HUES6 (cell line): Measurements from ENCODE around the gene CCDC170.

ENCODE experiments used
- H3K27ac ChIP-seq: 2 replicates; pipeline ENCODE4 v1.7.0; 2013; ENCODE audit warnings: low read depth, mild to moderate bottlenecking, low read length, inconsistent platforms
- H3K27me3 ChIP-seq: 2 replicates; pipeline ENCODE4 v1.6.1; 2013; ENCODE audit warnings: low read length; ENCODE audit not compliant: control insufficient read depth, insufficient read depth
- H3K36me3 ChIP-seq: 2 replicates; pipeline ENCODE4 v1.6.1; 2013; ENCODE audit warnings: low read length; ENCODE audit not compliant: control insufficient read depth, insufficient read depth
- H3K4me1 ChIP-seq: 2 replicates; pipeline ENCODE4 v1.6.1; 2013; ENCODE audit warnings: low read length; ENCODE audit not compliant: control insufficient read depth, insufficient read depth
- H3K4me3 ChIP-seq: 2 replicates; pipeline ENCODE4 v1.5.1; 2013; ENCODE audit warnings: low read depth, low read length
- H3K9ac ChIP-seq: one replicate; pipeline ENCODE4 v1.6.1; 2013; ENCODE audit warnings: mild to moderate bottlenecking, low read length
- H3K9me3 ChIP-seq: 2 replicates; pipeline ENCODE4 v1.6.1; 2013; ENCODE audit warnings: low read depth, low read length; ENCODE audit not compliant: control insufficient read depth, insufficient read depth

Gene CCDC170

GRCh38 chr6:151634336-151634720 lies 140.5 kb downstream of the CCDC170 start:
- H3K27ac ChIP-seq, result no peak overlapping the region
- no peaks in the 10 kb centered on the region for H3K36me3 ChIP-seq
- no peaks in the 10 kb centered on the region for H3K27me3 ChIP-seq
- H3K9ac ChIP-seq, result no peak overlapping the region
- H3K4me3 ChIP-seq, result no peak overlapping the region
- no peaks in the 10 kb centered on the region; the same call in 1 of the 2 replicates for H3K9me3 ChIP-seq
- peaks cover 3% of the 10 kb centered on the region; the same call in 1 of the 2 replicates for H3K4me1 ChIP-seq

- H3K9me3 ChIP-seq, result no peaks in the 10 kb centered on the region; the same call in 1 of the 2 replicates
- H3K4me1 ChIP-seq, result no peaks in the 10 kb centered on the region
- H3K36me3 ChIP-seq, result no peaks in the 10 kb centered on the region
- no peak overlapping the region for H3K9ac ChIP-seq
- no peak overlapping the region for H3K4me3 ChIP-seq
- H3K27ac ChIP-seq, result no peak overlapping the region
- no peaks in the 10 kb centered on the region for H3K27me3 ChIP-seq
These were observed 141.9 kb downstream of the CCDC170 start for GRCh38 chr6:151635741-151636140.

GRCh38 chr6:151637814-151638213 lies 144.0 kb downstream of the CCDC170 start:
- no peaks in the 10 kb centered on the region for H3K4me1 ChIP-seq
- no peak overlapping the region for H3K27ac ChIP-seq
- no peaks in the 10 kb centered on the region for H3K36me3 ChIP-seq
- no peak overlapping the region for H3K4me3 ChIP-seq
- H3K9ac ChIP-seq, result no peak overlapping the region
- H3K9me3 ChIP-seq, result peaks cover 4% of the 10 kb centered on the region
- H3K27me3 ChIP-seq, result no peaks in the 10 kb centered on the region

- no peaks in the 10 kb centered on the region for H3K36me3 ChIP-seq
- no peaks in the 10 kb centered on the region for H3K27me3 ChIP-seq
- no peak overlapping the region for H3K4me3 ChIP-seq
- peaks cover 4% of the 10 kb centered on the region for H3K9me3 ChIP-seq
- no peak overlapping the region for H3K9ac ChIP-seq
- H3K4me1 ChIP-seq, result no peaks in the 10 kb centered on the region
- no peak overlapping the region for H3K27ac ChIP-seq
These were observed 145.9 kb downstream of the CCDC170 start for GRCh38 chr6:151639750-151640149.

GRCh38 chr6:151641028-151641427 lies 147.2 kb downstream of the CCDC170 start:
- Histone ChIP-seq H3K27ac (no peak overlapping the region), H3K9me3 (peaks cover 4% of the 10 kb centered on the region), H3K4me3 (no peak overlapping the region), H3K27me3 (no peaks in the 10 kb centered on the region), H3K36me3 (no peaks in the 10 kb centered on the region), H3K9ac (no peak overlapping the region), H3K4me1 (no peaks in the 10 kb centered on the region)

- Histone ChIP-seq H3K36me3 (no peaks in the 10 kb centered on the region), H3K9ac (no peak overlapping the region)
These were observed 154.3 kb downstream of the CCDC170 start for GRCh38 chr6:151647976-151648639.

GRCh38 chr6:151649835-151650234 lies 156.0 kb downstream of the CCDC170 start:
- Histone ChIP-seq H3K9ac (no peak overlapping the region), H3K9me3 (0 out of 2 replicates have a peak, but pooled peaks cover 6% of the 10 kb centered on the region), H3K4me1 (peaks cover 10% of the 10 kb centered on the region), H3K36me3 (no peaks in the 10 kb centered on the region), H3K4me3 (no peak overlapping the region), H3K27me3 (no peaks in the 10 kb centered on the region), H3K27ac (no peak overlapping the region)

More at GRCh38 chr6:151647976-151648639, 154.3 kb downstream of the CCDC170 start:
- Histone ChIP-seq H3K4me3 (no peak overlapping the region), H3K27me3 (no peaks in the 10 kb centered on the region), H3K9me3 (no peaks in the 10 kb centered on the region), H3K4me1 (peaks cover 10% of the 10 kb centered on the region), H3K27ac (no peak overlapping the region)

- H3K27ac ChIP-seq, result no peak overlapping the region
- peaks cover 17% of the 10 kb centered on the region; the same call in 1 of the 2 replicates for H3K9me3 ChIP-seq
- no peaks in the 10 kb centered on the region for H3K27me3 ChIP-seq
These were observed 157.8 kb downstream of the CCDC170 start for GRCh38 chr6:151651639-151652038.

GRCh38 chr6:151652325-151652724 lies 158.5 kb downstream of the CCDC170 start:
- Histone ChIP-seq H3K36me3 (no peaks in the 10 kb centered on the region), H3K27me3 (no peaks in the 10 kb centered on the region), H3K4me3 (no peak overlapping the region), H3K27ac (no peak overlapping the region), H3K4me1 (peaks cover 10% of the 10 kb centered on the region), H3K9ac (no peak overlapping the region), H3K9me3 (peaks cover 17% of the 10 kb centered on the region; the same call in 1 of the 2 replicates)

More at GRCh38 chr6:151651639-151652038, 157.8 kb downstream of the CCDC170 start:
- Histone ChIP-seq H3K4me3 (no peak overlapping the region), H3K9ac (no peak overlapping the region), H3K36me3 (no peaks in the 10 kb centered on the region), H3K4me1 (peaks cover 10% of the 10 kb centered on the region)

GRCh38 chr6:151655099-151655498 lies 161.3 kb downstream of the CCDC170 start:
- H3K36me3 ChIP-seq, result no peaks in the 10 kb centered on the region
- H3K27me3 ChIP-seq, result no peaks in the 10 kb centered on the region
- peaks cover 17% of the 10 kb centered on the region; the same call in 1 of the 2 replicates for H3K9me3 ChIP-seq
- H3K27ac ChIP-seq, result no peak overlapping the region
- H3K4me1 ChIP-seq, result no peaks in the 10 kb centered on the region
- H3K9ac ChIP-seq, result no peak overlapping the region
- H3K4me3 ChIP-seq, result no peak overlapping the region

GRCh38 chr6:151656392-151656791 lies 162.6 kb downstream of the CCDC170 start:
- no peaks in the 10 kb centered on the region for H3K27me3 ChIP-seq
- no peak overlapping the region for H3K27ac ChIP-seq
- H3K4me3 ChIP-seq, result no peak overlapping the region
- no peak overlapping the region for H3K9ac ChIP-seq
- no peaks in the 10 kb centered on the region for H3K4me1 ChIP-seq
- peaks cover 17% of the 10 kb centered on the region; the same call in 1 of the 2 replicates for H3K9me3 ChIP-seq
- no peaks in the 10 kb centered on the region for H3K36me3 ChIP-seq
